ENCODE results near the gene PYGM. TPM values are rescaled to one million over a fixed set of nuclear protein-coding genes. Genes with fewer than 3 reads are reported as not detected.

The PYGM gene
- total and polyA plus RNA-seq, 2 donors (not counting 1 experiment from before 2014, with no cell fraction given), result 0.50 to 1.9 TPM

GRCh38 chr11:64746486-64746885 is 13.3 kb downstream of the PYGM start:
- DNase-seq (ENCODE audit: low read depth in 2 of 2), result no peak
- H3K4me2 ChIP-seq (ENCODE audit: extremely low read depth, insufficient read depth, low read length), result no peak overlapping the region
- no peak overlapping the region for H3K4me3 ChIP-seq (replicated peaks in 1 of 4; ENCODE audit: control extremely low read depth in 1 of 4, insufficient read depth in 1 of 4, low read depth in 3 of 4, low read length in 4 of 4)
- peaks cover 22% of the 10 kb centered on the region for H3K4me1 ChIP-seq (ENCODE audit: control insufficient read depth, extremely low read depth, insufficient read depth, low read length)
- H3K9ac ChIP-seq (ENCODE audit: insufficient read depth, low read length), result no peak overlapping the region
- H3K27me3 ChIP-seq (ENCODE audit: control insufficient read depth, insufficient read depth, low read length), result peaks cover 18% of the 10 kb centered on the region
- H2AFZ ChIP-seq (ENCODE audit: low read length), result no peak overlapping the region
- no peaks in the 10 kb centered on the region for H4K20me1 ChIP-seq (ENCODE audit: control insufficient read depth, extremely low read depth, insufficient read depth, low read length)
- H3K79me2 ChIP-seq (ENCODE audit: control insufficient read depth, insufficient read depth, low read length), result no peaks in the 10 kb centered on the region
- TF ChIP-seq, protein P1, sequence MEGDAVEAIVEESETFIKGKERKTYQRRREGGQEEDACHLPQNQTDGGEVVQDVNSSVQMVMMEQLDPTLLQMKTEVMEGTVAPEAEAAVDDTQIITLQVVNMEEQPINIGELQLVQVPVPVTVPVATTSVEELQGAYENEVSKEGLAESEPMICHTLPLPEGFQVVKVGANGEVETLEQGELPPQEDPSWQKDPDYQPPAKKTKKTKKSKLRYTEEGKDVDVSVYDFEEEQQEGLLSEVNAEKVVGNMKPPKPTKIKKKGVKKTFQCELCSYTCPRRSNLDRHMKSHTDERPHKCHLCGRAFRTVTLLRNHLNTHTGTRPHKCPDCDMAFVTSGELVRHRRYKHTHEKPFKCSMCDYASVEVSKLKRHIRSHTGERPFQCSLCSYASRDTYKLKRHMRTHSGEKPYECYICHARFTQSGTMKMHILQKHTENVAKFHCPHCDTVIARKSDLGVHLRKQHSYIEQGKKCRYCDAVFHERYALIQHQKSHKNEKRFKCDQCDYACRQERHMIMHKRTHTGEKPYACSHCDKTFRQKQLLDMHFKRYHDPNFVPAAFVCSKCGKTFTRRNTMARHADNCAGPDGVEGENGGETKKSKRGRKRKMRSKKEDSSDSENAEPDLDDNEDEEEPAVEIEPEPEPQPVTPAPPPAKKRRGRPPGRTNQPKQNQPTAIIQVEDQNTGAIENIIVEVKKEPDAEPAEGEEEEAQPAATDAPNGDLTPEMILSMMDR (conservative IDR thresholded peaks at IDR 0.05 in 1 of 2, IDR thresholded peaks at IDR 0.05 in 1 of 2; ENCODE audit: low read depth in 1 of 2, low read length in 2 of 2), result no peak
- TF ChIP-seq EZH2 (IDR thresholded peaks at IDR 0.05; ENCODE audit: low read length, missing control alignments), result no peak
- no peaks in the 10 kb centered on the region for H3K36me3 ChIP-seq (ENCODE audit: control insufficient read depth, insufficient read depth, low read length)
- no peak overlapping the region for H3K27ac ChIP-seq (ENCODE audit: insufficient read depth, low read length)
- no peaks in the 10 kb centered on the region for H3K9me3 ChIP-seq (ENCODE audit: control insufficient read depth, insufficient read depth, low read depth, low read length)

GRCh38 chr11:64745521-64746328 is 14.0 kb downstream of the PYGM start:
- Histone ChIP-seq H3K36me3 (ENCODE audit: control insufficient read depth, insufficient read depth, low read length) (no peaks in the 10 kb centered on the region), H4K20me1 (ENCODE audit: control insufficient read depth, extremely low read depth, insufficient read depth, low read length) (no peaks in the 10 kb centered on the region), H3K4me2 (ENCODE audit: extremely low read depth, insufficient read depth, low read length) (peak overlapping the region; percentile 78), H3K79me2 (ENCODE audit: control insufficient read depth, insufficient read depth, low read length) (no peaks in the 10 kb centered on the region), H3K9me3 (ENCODE audit: control insufficient read depth, insufficient read depth, low read depth, low read length) (no peaks in the 10 kb centered on the region), H3K4me3 (replicated peaks in 1 of 4; ENCODE audit: control extremely low read depth in 1 of 4, insufficient read depth in 1 of 4, low read depth in 3 of 4, low read length in 4 of 4) (peak overlapping the region in 3 of 4 experiments; percentile 16 to 37 (median 34)), H3K9ac (ENCODE audit: insufficient read depth, low read length) (no peak overlapping the region), H3K27ac (ENCODE audit: insufficient read depth, low read length) (no peak overlapping the region), H3K4me1 (ENCODE audit: control insufficient read depth, extremely low read depth, insufficient read depth, low read length) (peaks cover 22% of the 10 kb centered on the region), H3K27me3 (ENCODE audit: control insufficient read depth, insufficient read depth, low read length) (peaks cover 18% of the 10 kb centered on the region), H2AFZ (ENCODE audit: low read length) (no peak overlapping the region)
- peak; percentile 49 to 72 for DNase-seq (ENCODE audit: low read depth in 2 of 2)
- TF ChIP-seq, protein P1 (conservative IDR thresholded peaks at IDR 0.05 in 1 of 2, IDR thresholded peaks at IDR 0.05 in 1 of 2; ENCODE audit: low read depth in 1 of 2, low read length in 2 of 2), result no peak
- TF ChIP-seq EZH2 (IDR thresholded peaks at IDR 0.05; ENCODE audit: low read length, missing control alignments), result no peak

DNA sequence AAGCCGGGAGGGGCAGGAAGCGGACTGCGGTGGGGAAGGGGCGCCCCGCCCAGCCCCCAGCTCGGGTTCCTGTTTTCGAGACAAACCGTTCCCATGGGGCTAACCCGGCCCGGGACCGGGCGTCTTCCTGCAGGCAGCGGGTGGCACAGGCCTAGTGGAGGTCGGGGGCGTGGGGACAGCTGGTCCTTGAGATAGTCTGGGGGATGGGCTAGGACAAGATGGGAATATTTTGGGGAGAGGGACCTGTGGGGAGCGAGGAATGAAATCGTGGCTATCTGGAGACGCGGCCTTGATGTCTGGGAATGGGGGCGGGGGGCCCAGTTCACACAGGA is 14.6 kb downstream of the PYGM start:
- no peak for DNase-seq (ENCODE audit: low read depth in 2 of 2)
- Histone ChIP-seq H3K4me3 (replicated peaks in 1 of 4; ENCODE audit: control extremely low read depth in 1 of 4, insufficient read depth in 1 of 4, low read depth in 3 of 4, low read length in 4 of 4) (peak overlapping the region in 2 of 4 experiments; percentile 16 to 37), H3K9me3 (ENCODE audit: control insufficient read depth, insufficient read depth, low read depth, low read length) (no peaks in the 10 kb centered on the region), H3K4me2 (ENCODE audit: extremely low read depth, insufficient read depth, low read length) (peak overlapping the region; percentile 78), H3K36me3 (ENCODE audit: control insufficient read depth, insufficient read depth, low read length) (no peaks in the 10 kb centered on the region), H2AFZ (ENCODE audit: low read length) (no peak overlapping the region), H3K79me2 (ENCODE audit: control insufficient read depth, insufficient read depth, low read length) (no peaks in the 10 kb centered on the region), H3K27ac (ENCODE audit: insufficient read depth, low read length) (no peak overlapping the region), H4K20me1 (ENCODE audit: control insufficient read depth, extremely low read depth, insufficient read depth, low read length) (no peaks in the 10 kb centered on the region), H3K4me1 (ENCODE audit: control insufficient read depth, extremely low read depth, insufficient read depth, low read length) (peaks cover 22% of the 10 kb centered on the region), H3K9ac (ENCODE audit: insufficient read depth, low read length) (peak overlapping the region; percentile 23), H3K27me3 (ENCODE audit: control insufficient read depth, insufficient read depth, low read length) (peaks cover 18% of the 10 kb centered on the region)
- peak; percentile 89 for TF ChIP-seq EZH2 (IDR thresholded peaks at IDR 0.05; ENCODE audit: low read length, missing control alignments)
- TF ChIP-seq, protein P1 (conservative IDR thresholded peaks at IDR 0.05 in 1 of 2, IDR thresholded peaks at IDR 0.05 in 1 of 2; ENCODE audit: low read depth in 1 of 2, low read length in 2 of 2), result no peak

All from fibroblast of lung (primary cell).